Stimulated activated CD4-positive, alpha-beta T cell treated with anti-CD3 and anti-CD28 coated beads, Interleukin-12 subunit alpha, Interleukin-12 subunit beta, amount 100 ng/mL, for 4 hours (primary cell): Measurements from ENCODE around the gene DUSP11.

Experiments used
- DNase-seq: peaks from one replicate; pipeline ENCODE4 v3.0.0-alpha.2; 2020

DUSP11 gene

GRCh38 chr2:73716543-73717250 lies 63.2 kb downstream of the DUSP11 start:
- DNase-seq, result no peak

GRCh38 chr2:73714091-73714490 lies 65.8 kb downstream of the DUSP11 start:
- DNase-seq, result no peak
